GM18870 (cell line): ENCODE results near the gene GOLGA3.
"Not testable (repeated sequence)": the region's sequence is repeated elsewhere in the genome, so short reads cannot be mapped to it uniquely, and the experiment has no call there.

Source experiments
- ATAC-seq: cut with Tn5 transposase; IDR thresholded peaks from one replicate; pipeline ENCODE4 v1.9.1; 2021; ENCODE audit warnings: moderate library complexity; ENCODE audit not compliant: unreplicated experiment

The GOLGA3 gene

GRCh38 chr12:132818562-132818961 is 10.1 kb downstream of the GOLGA3 start:
- ATAC-seq, result no peak

DNA sequence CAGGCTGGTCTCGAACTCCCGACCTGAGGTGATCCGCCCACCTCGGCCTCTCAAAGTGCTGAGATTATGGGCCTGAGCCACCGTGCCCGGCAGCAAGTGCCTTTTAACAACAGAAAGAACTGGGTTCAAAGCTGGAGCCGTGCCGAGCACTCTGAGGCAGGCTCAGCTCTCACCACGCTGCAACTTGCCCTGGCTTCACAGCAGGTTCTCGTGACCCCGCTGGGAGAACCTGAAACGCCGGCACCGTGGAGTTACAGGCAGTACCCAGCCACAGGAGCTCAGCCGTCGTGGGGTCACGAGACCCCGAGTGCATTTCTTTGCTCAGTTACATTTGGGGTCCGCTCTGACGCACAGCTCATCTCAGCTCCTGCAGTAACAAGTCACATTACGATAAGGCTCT is 14.4 kb downstream of the GOLGA3 start:
- no peak for ATAC-seq

DNA sequence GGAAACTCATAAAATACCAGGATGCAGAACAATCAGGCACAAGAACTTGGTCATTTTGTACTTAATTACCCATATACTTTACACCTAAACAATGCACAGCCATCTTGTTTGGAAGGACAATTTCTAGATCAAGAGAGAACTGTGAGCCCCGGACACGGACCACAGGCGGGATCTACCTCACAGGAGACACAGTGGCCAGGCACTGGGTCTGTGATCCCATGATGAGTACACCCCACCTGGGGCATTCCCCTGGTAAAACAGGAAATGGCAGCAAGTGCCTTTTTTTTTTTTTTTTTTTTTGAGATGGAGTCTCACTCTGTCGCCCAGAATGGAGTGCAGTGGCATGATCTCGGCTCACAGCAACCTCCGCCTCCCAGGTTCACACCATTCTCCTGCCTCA is 15.2 kb downstream of the GOLGA3 start:
- ATAC-seq, result no peak

- no peak for ATAC-seq
These were observed 15.9 kb downstream of the GOLGA3 start for GRCh38 chr12:132812631-132813305.

DNA sequence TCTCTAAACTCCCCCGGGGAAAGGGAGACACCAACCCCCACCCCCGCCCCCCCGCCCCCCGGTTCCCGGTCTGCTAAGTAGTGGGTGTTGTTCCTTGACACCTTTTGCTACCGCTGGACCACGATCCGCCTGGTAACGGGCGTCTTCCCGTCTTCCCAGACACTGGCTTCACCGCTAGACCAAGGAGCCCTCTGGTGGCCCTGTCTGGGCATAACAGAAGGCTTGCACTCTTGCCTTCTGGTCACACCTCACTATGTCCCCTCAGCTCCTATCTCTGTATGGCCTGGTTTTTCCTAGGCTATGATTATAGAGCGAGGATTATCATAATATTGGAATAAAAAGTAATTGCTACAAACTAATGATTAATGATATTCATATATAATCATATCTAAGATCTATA is 19.3 kb downstream of the GOLGA3 start:
- not testable (repeated sequence) for ATAC-seq

- ATAC-seq, result no peak
These were observed 21.2 kb downstream of the GOLGA3 start for GRCh38 chr12:132807295-132808092.

- ATAC-seq, result no peak
These were observed 21.8 kb downstream of the GOLGA3 start for GRCh38 chr12:132806857-132807256.

DNA sequence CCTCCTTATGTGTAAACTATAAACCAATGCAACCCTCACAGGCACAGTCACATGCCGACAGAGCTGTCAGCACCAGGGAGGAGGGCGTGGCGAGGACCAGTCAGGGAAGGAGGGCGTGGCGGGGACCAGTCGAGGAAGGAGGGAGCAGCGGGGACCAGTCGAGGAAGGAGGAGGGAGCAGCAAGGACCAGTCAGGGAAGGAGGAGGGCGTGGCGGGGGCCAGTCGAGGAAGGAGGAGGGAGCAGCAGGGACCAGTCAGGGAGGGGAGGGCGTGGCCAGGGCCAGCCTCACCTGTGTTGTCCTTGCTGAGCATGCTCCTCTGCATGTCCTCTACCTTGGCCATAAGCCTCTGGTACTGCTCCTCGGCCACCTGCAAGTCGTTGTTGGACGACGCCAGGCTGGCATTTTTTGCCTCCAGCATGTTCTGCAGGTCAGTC is 24.2 kb downstream of the GOLGA3 start:
- no peak for ATAC-seq

GRCh38 chr12:132803888-132804287 is 24.8 kb downstream of the GOLGA3 start:
- ATAC-seq, result no peak

DNA sequence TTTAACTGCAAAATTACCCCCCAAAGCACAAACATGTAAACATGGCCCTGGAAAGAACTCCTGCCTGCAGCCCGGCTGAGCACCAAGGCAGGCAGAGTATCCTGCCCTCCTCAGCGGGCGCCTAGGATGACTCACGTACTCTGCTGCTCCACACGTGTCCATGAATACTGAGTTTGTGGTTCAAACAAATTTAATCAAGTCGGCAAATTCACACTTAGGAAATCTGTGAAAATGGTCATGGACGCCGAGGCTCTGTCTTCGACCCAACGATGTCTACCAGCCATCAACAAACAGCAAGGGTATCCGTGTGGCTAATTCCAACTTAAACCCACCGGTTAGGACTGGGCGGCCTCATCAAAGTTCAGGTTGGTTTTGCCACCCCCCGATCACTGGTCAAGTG is 25.5 kb downstream of the GOLGA3 start:
- ATAC-seq, result no peak

GRCh38 chr12:132801741-132802140 is 26.9 kb downstream of the GOLGA3 start:
- ATAC-seq, result no peak

GRCh38 chr12:132798836-132799235 is 29.8 kb downstream of the GOLGA3 start:
- ATAC-seq, result no peak

- ATAC-seq, result no peak
These were observed 30.7 kb downstream of the GOLGA3 start for GRCh38 chr12:132797820-132798570.

DNA sequence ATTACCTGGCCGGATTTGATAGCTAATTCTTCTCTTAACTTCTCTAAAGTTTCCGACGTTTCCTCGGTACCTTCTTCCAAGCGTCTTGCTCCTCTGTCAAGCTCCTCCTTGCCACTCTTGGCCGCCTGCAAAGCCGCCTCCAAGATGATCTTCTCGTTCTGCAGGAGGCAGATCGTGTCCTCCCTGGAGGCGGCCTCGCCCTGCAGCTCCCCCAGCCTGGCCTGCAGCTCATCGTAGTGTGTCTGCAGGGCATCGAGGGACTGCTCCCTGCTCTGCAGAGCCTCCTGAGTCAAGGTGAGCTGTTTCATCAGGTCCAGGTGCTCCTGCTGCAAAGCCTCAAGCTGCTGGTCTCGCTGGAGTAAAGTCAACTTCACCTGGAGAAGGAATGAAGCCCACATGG is 32.8 kb downstream of the GOLGA3 start:
- ATAC-seq, result no peak

GRCh38 chr12:132791940-132792339 is 36.7 kb downstream of the GOLGA3 start:
- not testable (repeated sequence) for ATAC-seq

- no peak for ATAC-seq
These were observed 39.6 kb downstream of the GOLGA3 start for GRCh38 chr12:132789099-132789471.

- ATAC-seq, result no peak
These were observed 40.1 kb downstream of the GOLGA3 start for GRCh38 chr12:132788375-132789098.

GRCh38 chr12:132787877-132788276 is 40.8 kb downstream of the GOLGA3 start:
- ATAC-seq, result no peak

- ATAC-seq, result no peak
These were observed 42.5 kb downstream of the GOLGA3 start for GRCh38 chr12:132786192-132786591.

GRCh38 chr12:132784580-132784979 is 44.1 kb downstream of the GOLGA3 start:
- no peak for ATAC-seq

DNA sequence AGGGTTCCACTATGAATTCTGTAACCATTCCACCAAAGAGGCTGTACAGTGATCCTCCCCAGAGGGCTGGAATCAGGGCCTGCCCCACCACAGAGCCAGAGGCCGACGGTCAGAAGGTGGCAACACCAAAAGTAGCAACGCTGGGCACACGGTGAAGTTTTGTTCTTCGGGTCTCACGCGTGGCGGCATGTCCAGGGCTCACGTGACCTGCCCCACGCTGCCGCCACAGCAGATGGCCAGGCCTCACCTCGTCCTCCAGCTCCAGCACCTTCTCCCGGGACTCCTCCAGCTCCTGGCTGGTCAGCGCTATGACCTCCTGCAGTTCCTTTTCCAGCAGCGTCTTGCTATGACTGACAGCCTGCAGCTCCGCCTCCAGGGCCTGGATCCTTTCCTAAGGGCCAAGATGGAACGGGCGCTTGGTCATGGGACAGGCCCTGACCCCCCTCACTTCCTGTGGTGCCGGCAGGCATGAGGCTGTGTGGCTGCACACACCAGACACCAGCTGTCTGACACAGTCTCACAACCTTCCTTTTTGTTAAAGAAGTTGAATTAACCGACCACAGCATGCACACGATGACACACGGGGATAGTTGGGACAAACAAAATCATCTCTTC is 44.6 kb downstream of the GOLGA3 start:
- ATAC-seq, result no peak
